ENCODE data around the gene RNASE11. TPM values are rescaled to one million over a fixed set of nuclear protein-coding genes. Genes with fewer than 3 reads are reported as not detected.

Gene RNASE11
- total RNA-seq, 1 experiment from 2014 or later: not detected

GRCh38 chr14:20603813-20604690, 16.3 kb upstream of the RNASE11 start (continued):
- no peak for TF ChIP-seq ATF3 (IDR thresholded peaks at IDR 0.05)
- no peak for TF ChIP-seq TCF7L2 (IDR thresholded peaks at IDR 0.05; ENCODE audit: borderline replicate concordance, extremely low read depth, insufficient read depth, insufficient read length)

GRCh38 chr14:20602583-20602982, 14.8 kb upstream of the RNASE11 start:
- ATAC-seq (no peak), DNase-seq (ENCODE audit: low read depth, low spot score) (no peak)
- no peaks in the 10 kb centered on the region for H3K9me3 ChIP-seq (ENCODE audit: control insufficient read depth in 1 of 2, insufficient read depth in 1 of 2, low read depth in 1 of 2, low read length in 2 of 2)
- BruUV-seq (replicated peaks): no TSS peak
- H4K20me1 ChIP-seq (ENCODE audit: insufficient read depth): no peaks in the 10 kb centered on the region
- RAD21 ChIA-PET (ENCODE audit: low non-redundant PET in 1 of 2, low total read pairs in 2 of 2, uncharacterized antibody in 2 of 2, unreplicated experiment in 2 of 2): no interaction called here
- no peak overlapping the region for H3K4me2 ChIP-seq (ENCODE audit: low read length)
- CTCF ChIA-PET: no interaction called here
- H3K9ac ChIP-seq (ENCODE audit: low read length): no peak overlapping the region
- H3K27ac ChIP-seq (ENCODE audit: low read depth, low read length): no peak overlapping the region
- H3K36me3 ChIP-seq (ENCODE audit: control insufficient read depth in 1 of 2, insufficient read depth in 2 of 2, low read length in 2 of 2): no peaks in the 10 kb centered on the region
- H3K9me2 ChIP-seq (ENCODE audit: insufficient read depth): no peaks in the 10 kb centered on the region
- no peak overlapping the region for H3K4me3 ChIP-seq (replicated peaks in 1 of 2; ENCODE audit: low read depth in 1 of 2, low read length in 2 of 2)
- no peaks in the 10 kb centered on the region for H3K27me3 ChIP-seq (ENCODE audit: insufficient read depth, low read length)
- intact Hi-C loops (cut with micrococcal nuclease): no loop called here
- no peak overlapping the region for H2AFZ ChIP-seq (ENCODE audit: low read depth, low read length, poor library complexity, severe bottlenecking)
- H3K4me1 ChIP-seq (ENCODE audit: control insufficient read depth in 1 of 2, insufficient read depth in 2 of 2, low read length in 2 of 2): no peaks in the 10 kb centered on the region
- POLR2A ChIA-PET: no interaction called here
- no peak for TF ChIP-seq CBX3 (IDR thresholded peaks at IDR 0.05; ENCODE audit: low read depth)
- no peaks in the 10 kb centered on the region for H3K79me2 ChIP-seq (ENCODE audit: insufficient read depth, low read length)

GRCh38 chr14:20601522-20601921, 13.7 kb upstream of the RNASE11 start:
- no TSS peak for BruUV-seq (replicated peaks)
- Histone ChIP-seq H4K20me1 (ENCODE audit: insufficient read depth) (no peaks in the 10 kb centered on the region), H2AFZ (ENCODE audit: low read depth, low read length, poor library complexity, severe bottlenecking) (no peak overlapping the region), H3K9me3 (ENCODE audit: control insufficient read depth in 1 of 2, insufficient read depth in 1 of 2, low read depth in 1 of 2, low read length in 2 of 2) (no peaks in the 10 kb centered on the region), H3K4me1 (ENCODE audit: control insufficient read depth in 1 of 2, insufficient read depth in 2 of 2, low read length in 2 of 2) (no peaks in the 10 kb centered on the region), H3K27ac (ENCODE audit: low read depth, low read length) (no peak overlapping the region), H3K27me3 (ENCODE audit: insufficient read depth, low read length) (no peaks in the 10 kb centered on the region), H3K36me3 (ENCODE audit: control insufficient read depth in 1 of 2, insufficient read depth in 2 of 2, low read length in 2 of 2) (no peaks in the 10 kb centered on the region), H3K9me2 (ENCODE audit: insufficient read depth) (no peaks in the 10 kb centered on the region), H3K4me2 (ENCODE audit: low read length) (no peak overlapping the region), H3K9ac (ENCODE audit: low read length) (no peak overlapping the region), H3K79me2 (ENCODE audit: insufficient read depth, low read length) (no peaks in the 10 kb centered on the region), H3K4me3 (replicated peaks in 1 of 2; ENCODE audit: low read depth in 1 of 2, low read length in 2 of 2) (no peak overlapping the region)
- DNase-seq (ENCODE audit: low read depth, low spot score): no peak
- no peak for TF ChIP-seq ZBTB33 (IDR thresholded peaks at IDR 0.05; ENCODE audit: extremely low read depth, insufficient replicate concordance, low read length)
- TF ChIP-seq CTCF (IDR thresholded peaks at IDR 0.05 in 2 of 3, conservative IDR thresholded peaks at IDR 0.05 in 1 of 3; ENCODE audit: borderline replicate concordance in 1 of 3, insufficient read depth in 1 of 3, low read depth in 2 of 3, low read length in 2 of 3): no peak
- no peak for TF ChIP-seq TCF7L2 (IDR thresholded peaks at IDR 0.05; ENCODE audit: borderline replicate concordance, extremely low read depth, insufficient read depth, insufficient read length)
- no peak for TF ChIP-seq ELF1 (IDR thresholded peaks at IDR 0.05; ENCODE audit: borderline replicate concordance, low read depth)
- TF ChIP-seq EGR1 (IDR thresholded peaks at IDR 0.05; ENCODE audit: low read depth): no peak
- TF ChIP-seq SRF (IDR thresholded peaks at IDR 0.05; ENCODE audit: low read depth): no peak
- intact Hi-C loops (cut with micrococcal nuclease): no loop called here
- ATAC-seq: no peak
- CTCF ChIA-PET: no interaction called here
- RAD21 ChIA-PET (ENCODE audit: low non-redundant PET in 1 of 2, low total read pairs in 2 of 2, uncharacterized antibody in 2 of 2, unreplicated experiment in 2 of 2): no interaction called here
- POLR2A ChIA-PET: no interaction called here
